Measurements from ENCODE around the gene SLC30A3.

DNA sequence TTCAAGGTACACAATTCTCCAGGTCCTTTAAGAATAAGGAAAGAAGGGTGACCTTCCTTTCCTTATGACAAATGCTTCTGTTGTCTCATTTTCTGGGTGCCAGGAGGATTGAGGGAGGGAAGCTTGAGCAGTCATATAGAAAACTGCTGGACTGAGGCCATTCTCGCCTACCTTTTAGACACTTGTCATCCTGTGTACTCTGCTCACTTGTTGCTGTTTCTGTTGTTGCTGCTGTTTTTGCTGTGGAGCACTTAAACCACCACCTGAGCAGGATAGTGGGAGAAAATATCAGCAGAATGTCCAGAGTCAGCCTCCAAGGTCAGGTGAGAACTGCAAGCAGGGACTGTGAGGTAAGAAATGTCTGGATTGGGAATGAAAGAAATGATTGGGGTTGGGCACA is 15.2 kb upstream of the SLC30A3 start:
- TF ChIP-seq POLR2AphosphoS5 (IDR thresholded peaks at IDR 0.05; ENCODE audit: low read depth, low read length) (no peak), FOXP2 (optimal IDR thresholded peaks at IDR 0.05; ENCODE audit: borderline replicate concordance, extremely low read depth, extremely low read length, insufficient read depth) (no peak)
- TF ChIP-seq, protein P1, sequence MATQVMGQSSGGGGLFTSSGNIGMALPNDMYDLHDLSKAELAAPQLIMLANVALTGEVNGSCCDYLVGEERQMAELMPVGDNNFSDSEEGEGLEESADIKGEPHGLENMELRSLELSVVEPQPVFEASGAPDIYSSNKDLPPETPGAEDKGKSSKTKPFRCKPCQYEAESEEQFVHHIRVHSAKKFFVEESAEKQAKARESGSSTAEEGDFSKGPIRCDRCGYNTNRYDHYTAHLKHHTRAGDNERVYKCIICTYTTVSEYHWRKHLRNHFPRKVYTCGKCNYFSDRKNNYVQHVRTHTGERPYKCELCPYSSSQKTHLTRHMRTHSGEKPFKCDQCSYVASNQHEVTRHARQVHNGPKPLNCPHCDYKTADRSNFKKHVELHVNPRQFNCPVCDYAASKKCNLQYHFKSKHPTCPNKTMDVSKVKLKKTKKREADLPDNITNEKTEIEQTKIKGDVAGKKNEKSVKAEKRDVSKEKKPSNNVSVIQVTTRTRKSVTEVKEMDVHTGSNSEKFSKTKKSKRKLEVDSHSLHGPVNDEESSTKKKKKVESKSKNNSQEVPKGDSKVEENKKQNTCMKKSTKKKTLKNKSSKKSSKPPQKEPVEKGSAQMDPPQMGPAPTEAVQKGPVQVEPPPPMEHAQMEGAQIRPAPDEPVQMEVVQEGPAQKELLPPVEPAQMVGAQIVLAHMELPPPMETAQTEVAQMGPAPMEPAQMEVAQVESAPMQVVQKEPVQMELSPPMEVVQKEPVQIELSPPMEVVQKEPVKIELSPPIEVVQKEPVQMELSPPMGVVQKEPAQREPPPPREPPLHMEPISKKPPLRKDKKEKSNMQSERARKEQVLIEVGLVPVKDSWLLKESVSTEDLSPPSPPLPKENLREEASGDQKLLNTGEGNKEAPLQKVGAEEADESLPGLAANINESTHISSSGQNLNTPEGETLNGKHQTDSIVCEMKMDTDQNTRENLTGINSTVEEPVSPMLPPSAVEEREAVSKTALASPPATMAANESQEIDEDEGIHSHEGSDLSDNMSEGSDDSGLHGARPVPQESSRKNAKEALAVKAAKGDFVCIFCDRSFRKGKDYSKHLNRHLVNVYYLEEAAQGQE (IDR thresholded peaks at IDR 0.05; ENCODE audit: insufficient read depth in 1 of 2, low read depth in 2 of 2, low read length in 2 of 2): no peak

Data from PFSK-1 (cell line).